ENCODE data around the gene PLK3. TPM values are rescaled to one million over a fixed set of nuclear protein-coding genes. Genes with fewer than 3 reads are reported as not detected.
"Not testable (repeated sequence)": the region's sequence is repeated elsewhere in the genome, so short reads cannot be mapped to it uniquely, and the experiment has no call there.

Gene PLK3
- total RNA-seq, 1 donor from 2014 or later, result 22.4 TPM

- DNase-seq (ENCODE audit: low read depth in 2 of 2), result no peak
Observed at GRCh38 chr1:44827197-44828002, 27.2 kb downstream of the PLK3 start.

- DNase-seq (ENCODE audit: low read depth in 2 of 2), result no peak
Observed at GRCh38 chr1:44828003-44828651, 27.9 kb downstream of the PLK3 start.

GRCh38 chr1:44828841-44829440 is 28.8 kb downstream of the PLK3 start:
- no peak for DNase-seq (ENCODE audit: low read depth in 2 of 2)

GRCh38 chr1:44829506-44830384 is 29.6 kb downstream of the PLK3 start:
- DNase-seq (ENCODE audit: low read depth in 2 of 2), result no peak

- DNase-seq (ENCODE audit: low read depth in 2 of 2), result no peak
Observed at GRCh38 chr1:44830900-44831304, 30.7 kb downstream of the PLK3 start.

- no peak for DNase-seq (ENCODE audit: low read depth in 2 of 2)
Observed at GRCh38 chr1:44831516-44831915, 31.3 kb downstream of the PLK3 start.

- no peak for DNase-seq (ENCODE audit: low read depth in 2 of 2)
Observed at GRCh38 chr1:44832056-44832705, 32.0 kb downstream of the PLK3 start.

- no peak for DNase-seq (ENCODE audit: low read depth in 2 of 2)
Observed at GRCh38 chr1:44834328-44834727, 34.2 kb downstream of the PLK3 start.

- DNase-seq (ENCODE audit: low read depth in 2 of 2), result peak; percentile 87 to 89
Observed at GRCh38 chr1:44835738-44836675, 35.8 kb downstream of the PLK3 start.

- DNase-seq (ENCODE audit: low read depth in 2 of 2), result not testable (repeated sequence)
Observed at GRCh38 chr1:44838294-44838693, 38.1 kb downstream of the PLK3 start.

- DNase-seq (ENCODE audit: low read depth in 2 of 2), result no peak
Observed at GRCh38 chr1:44839576-44839975, 39.4 kb downstream of the PLK3 start.

- DNase-seq (ENCODE audit: low read depth in 2 of 2), result no peak
Observed at GRCh38 chr1:44842486-44842861, 42.3 kb downstream of the PLK3 start.

- peak; percentile 48 to 56 for DNase-seq (ENCODE audit: low read depth in 2 of 2)
Observed at GRCh38 chr1:44842862-44843655, 42.9 kb downstream of the PLK3 start, which contains the start of gene PTCH2. Gene PTCH2, minus strand, starts transcription at chr1:44843253. Its CDS starts 321 bp downstream, at chr1:44842932.

- no peak for DNase-seq (ENCODE audit: low read depth in 2 of 2)
Observed at GRCh38 chr1:44846985-44847384, 46.8 kb downstream of the PLK3 start.

- no peak for DNase-seq (ENCODE audit: low read depth in 2 of 2)
Observed at GRCh38 chr1:44847845-44848244, 47.7 kb downstream of the PLK3 start.

- peak in 1 of 2 donors; percentile 12 for DNase-seq (ENCODE audit: low read depth in 2 of 2)
Observed at GRCh38 chr1:44848456-44849181, 48.4 kb downstream of the PLK3 start.

- DNase-seq (ENCODE audit: low read depth in 2 of 2), result no peak
Observed at GRCh38 chr1:44849575-44850132, 49.5 kb downstream of the PLK3 start.

GRCh38 chr1:44851308-44851707 is 51.1 kb downstream of the PLK3 start:
- no peak for DNase-seq (ENCODE audit: low read depth in 2 of 2)
